ENCODE results near the gene CPA2.

DNA sequence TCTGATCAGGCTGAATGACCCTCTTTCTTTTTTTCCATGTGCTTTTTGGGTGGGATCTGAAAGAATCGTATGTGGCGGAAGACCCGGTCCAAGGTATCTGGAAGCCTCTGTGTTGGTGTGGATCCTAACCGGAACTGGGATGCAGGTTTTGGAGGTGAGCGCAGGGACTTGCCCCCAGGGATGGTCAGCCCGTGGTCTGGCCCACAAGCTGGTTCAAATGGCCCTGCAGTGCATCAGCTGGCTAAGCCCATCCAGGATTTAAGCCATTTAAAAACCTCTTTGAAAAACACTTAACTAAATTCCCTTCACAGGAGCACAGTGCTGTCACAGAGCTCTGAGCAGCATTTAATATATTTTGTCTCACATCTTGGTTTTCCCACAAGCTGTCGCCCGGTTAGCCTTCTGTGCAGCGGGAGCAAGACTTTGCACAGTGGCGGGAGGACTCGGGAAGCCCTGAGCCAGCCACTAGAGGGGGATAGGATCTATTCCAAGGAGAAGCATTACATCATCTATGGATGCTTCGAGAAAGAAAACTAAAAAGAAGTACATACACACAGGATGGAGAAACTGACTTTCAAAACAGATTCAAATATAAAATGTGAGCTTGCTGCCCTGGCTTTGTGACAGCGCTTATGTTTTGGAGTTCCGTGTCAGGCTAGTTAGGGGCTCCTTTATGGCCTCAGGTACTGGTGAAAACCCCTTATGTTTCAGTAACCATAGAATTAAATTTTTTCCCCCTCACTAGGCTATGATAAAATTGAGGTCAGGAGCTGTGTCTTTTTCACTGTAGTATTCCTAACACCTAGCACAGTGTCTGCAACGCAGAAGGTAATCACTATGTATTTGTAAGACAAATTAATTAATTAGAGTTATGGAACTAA, 11.3 kb downstream of the CPA2 start:
- TF ChIP-seq, protein P1, sequence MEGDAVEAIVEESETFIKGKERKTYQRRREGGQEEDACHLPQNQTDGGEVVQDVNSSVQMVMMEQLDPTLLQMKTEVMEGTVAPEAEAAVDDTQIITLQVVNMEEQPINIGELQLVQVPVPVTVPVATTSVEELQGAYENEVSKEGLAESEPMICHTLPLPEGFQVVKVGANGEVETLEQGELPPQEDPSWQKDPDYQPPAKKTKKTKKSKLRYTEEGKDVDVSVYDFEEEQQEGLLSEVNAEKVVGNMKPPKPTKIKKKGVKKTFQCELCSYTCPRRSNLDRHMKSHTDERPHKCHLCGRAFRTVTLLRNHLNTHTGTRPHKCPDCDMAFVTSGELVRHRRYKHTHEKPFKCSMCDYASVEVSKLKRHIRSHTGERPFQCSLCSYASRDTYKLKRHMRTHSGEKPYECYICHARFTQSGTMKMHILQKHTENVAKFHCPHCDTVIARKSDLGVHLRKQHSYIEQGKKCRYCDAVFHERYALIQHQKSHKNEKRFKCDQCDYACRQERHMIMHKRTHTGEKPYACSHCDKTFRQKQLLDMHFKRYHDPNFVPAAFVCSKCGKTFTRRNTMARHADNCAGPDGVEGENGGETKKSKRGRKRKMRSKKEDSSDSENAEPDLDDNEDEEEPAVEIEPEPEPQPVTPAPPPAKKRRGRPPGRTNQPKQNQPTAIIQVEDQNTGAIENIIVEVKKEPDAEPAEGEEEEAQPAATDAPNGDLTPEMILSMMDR (IDR thresholded peaks at IDR 0.05): peak; percentile 20 to 45 (median 40)
- TF ChIP-seq POLR2A (IDR thresholded peaks at IDR 0.05): no peak
